GM18858 (cell line): ENCODE results near the gene IMPDH2.
"Not testable (repeated sequence)": the region's sequence is repeated elsewhere in the genome, so short reads cannot be mapped to it uniquely, and the experiment has no call there.

Experiments used
- ATAC-seq: cut with Tn5 transposase; IDR thresholded peaks from one replicate; pipeline ENCODE4 v1.9.1; 2021; ENCODE audit not compliant: unreplicated experiment

The IMPDH2 gene

DNA sequence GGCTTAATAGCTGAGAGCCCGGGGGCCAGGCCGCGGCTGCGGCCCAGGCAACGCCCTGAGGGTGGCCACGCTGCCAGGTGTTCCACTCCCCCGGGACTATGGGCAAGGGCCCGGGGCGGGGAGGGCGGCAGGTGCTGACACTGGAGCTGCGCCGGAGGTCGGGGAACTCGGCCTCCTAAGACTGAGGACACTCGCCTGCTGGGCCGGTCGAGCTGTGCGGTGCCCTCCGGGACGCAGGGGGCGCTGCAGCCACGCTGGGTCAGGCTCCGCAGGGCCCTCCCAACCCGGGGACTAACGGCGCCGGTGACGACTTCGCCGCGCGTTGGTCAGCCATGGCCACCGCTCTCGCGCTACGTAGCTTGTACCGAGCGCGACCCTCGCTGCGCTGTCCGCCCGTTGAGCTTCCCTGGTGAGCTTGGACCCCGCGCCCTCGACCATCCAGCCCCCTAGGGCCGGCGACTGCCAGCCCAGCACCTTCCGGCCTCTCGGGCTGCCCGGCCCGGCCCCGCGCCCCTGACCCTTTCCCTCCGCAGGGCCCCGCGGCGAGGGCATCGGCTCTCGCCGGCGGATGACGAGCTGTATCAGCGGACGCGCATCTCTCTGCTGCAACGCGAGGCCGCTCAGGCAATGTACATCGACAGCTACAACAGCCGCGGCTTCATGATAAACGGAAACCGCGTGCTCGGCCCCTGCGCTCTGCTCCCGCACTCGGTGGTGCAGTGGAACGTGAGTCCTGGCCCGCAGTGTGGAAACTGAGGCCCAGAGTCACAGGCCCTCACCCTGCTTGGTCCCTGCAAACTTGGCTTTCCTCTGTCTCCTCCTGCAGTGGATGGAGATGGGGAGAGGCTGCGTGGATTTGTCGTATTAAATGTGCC is 7.1 kb downstream of the IMPDH2 start, which contains the start of gene NDUFAF3:
Gene NDUFAF3 (plus strand): TSS at position 309 of the 875 bp plus-strand sequence. CDS start 24 bp downstream, at position 333.
- peak; percentile 41 for ATAC-seq

DNA sequence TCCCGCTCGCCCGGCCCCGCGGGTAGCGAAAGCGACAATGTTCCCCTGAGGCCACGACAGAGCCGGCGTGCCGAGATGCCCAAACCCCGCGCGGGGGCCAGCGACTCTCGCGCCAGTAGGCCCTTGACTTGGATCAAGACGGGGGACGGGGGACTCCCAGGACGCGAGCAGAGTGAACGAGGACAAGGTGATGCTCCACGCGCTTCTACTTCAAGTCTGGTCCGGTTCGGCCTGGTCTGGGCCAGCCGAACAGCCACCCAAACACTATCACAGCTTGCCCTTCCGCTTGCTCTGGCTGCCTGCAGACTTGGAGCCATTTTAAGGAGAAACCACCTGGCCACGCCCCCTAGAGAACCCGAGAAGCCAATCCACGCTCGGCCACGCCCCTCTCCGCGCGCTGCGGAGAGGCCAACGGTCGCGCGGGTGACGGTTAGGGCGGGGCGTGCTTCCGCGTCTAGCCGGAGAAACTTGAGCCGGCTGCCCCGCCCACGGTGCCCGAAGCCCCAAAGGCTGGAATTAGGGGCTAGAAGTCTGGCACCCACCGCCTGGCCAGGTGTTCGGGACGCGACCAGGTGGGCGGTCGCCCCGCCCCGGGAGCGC is 7.9 kb downstream of the IMPDH2 start:
- peak; percentile 34 for ATAC-seq

DNA sequence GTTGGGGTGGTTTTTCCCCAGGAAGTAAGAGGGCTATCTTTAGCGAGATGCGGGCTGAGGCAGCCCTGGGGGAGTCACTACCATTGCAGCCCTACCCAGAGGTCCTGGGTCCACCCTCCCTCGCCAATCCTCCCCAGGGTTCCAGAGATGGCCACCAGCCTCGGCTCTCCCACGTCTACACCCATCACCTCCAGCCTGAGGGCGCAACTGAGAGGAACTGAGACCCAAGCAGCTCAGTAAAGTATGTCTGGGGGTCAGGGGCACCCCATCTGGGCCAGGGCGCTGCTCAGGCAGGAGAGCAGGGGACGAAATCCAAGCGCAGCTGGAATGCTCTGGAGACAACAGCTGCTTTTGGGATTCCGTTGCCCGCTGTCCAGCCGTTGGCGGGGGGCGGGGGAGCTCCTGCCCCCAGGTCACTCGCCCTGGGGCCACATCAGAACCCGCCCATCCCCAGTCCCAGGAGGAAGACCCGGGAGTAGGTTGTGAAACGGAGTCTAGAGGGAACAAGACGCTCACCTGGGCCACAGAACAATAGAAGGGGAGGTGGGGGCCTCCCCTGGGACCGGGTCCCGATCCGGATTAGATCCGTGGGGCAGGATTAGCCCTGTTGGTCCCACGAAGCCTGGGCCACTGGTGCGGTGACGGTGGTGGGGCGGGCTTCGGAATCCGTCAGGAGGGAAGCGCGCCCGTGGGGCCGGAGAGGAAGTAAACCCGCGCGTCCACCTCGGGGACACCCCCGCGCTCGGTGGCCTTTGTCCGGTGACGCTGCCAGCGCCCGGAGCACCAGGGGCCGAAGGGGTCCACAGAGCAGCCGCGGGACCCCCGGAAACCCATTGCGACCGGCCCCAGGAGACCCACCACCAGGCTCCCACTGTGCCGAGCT is 8.6 kb downstream of the IMPDH2 start:
- no peak for ATAC-seq

DNA sequence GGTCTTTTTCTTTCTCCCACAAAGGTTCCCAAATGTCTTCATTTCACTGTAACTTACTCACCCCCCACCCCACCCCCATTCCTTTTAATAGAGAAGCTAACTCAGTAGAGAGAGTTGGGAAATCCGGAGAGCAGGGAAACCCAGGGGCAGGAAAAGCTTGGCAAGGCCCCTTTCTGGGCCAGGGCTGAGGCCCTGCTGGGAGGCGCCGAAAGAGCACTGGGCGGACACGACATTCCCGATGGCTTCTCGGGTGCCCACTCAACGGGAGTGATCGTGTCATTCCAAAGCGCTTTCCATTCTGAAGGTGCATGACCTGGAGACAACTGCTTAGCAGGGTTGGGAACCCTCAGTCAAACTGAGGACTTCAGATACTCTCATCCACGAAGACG is 9.3 kb downstream of the IMPDH2 start:
- no peak for ATAC-seq

DNA sequence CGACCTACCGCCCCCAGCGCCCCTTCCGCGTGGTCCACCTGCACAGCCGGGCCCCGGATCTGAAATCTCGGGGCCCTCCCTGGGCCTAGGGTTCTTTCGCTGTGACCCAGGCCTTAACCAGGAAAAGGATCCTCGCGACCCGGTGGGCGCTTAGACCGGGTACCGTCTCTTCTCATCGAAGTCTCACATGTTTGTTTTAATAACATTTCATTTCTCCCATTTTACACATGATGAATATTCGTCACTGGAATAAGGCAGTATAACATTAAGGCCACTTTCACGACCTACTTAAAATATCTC is 10.5 kb downstream of the IMPDH2 start:
- ATAC-seq: no peak

DNA sequence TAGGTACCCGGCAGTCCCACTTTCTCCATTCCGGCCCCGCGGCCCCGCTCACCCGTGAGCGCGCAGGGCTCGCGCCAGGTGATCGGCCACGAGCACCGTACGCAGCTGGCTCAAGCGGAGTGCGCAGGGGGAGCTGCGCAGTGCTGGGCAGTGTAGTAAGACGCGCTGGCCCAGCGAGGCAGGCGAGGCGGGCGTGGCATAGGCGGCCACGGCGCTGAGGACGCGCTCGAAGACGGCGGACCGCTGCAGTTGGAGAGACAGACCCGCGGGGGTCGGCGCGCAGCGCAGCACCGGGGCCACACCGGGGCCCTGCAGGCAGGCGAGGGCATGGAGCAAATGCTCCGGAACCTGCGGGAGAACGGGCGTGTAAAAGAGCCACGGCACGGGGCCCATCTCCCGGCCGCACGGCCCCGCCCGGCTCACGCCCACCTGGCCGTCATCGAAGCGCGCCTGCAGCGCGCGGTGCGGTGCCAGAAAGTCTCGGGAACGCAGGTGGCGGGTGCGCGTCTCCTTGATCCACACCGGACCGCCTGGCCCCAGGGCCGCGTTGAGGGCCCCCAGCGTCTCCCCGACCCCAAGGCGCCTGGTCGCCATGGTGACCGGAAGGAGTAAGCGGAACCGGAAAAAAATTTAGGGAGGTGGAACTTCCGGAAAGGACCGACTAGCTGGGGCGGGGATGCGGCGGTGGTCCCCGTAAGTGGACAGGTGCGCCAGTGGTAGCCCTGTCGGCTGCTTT is 11.1 kb downstream of the IMPDH2 start, which contains the start of gene DALRD3:
Gene DALRD3 (minus strand): TSS at position 610 of the 736 bp plus-strand sequence. CDS start 16 bp downstream, at position 594.
- ATAC-seq: no peak

DNA sequence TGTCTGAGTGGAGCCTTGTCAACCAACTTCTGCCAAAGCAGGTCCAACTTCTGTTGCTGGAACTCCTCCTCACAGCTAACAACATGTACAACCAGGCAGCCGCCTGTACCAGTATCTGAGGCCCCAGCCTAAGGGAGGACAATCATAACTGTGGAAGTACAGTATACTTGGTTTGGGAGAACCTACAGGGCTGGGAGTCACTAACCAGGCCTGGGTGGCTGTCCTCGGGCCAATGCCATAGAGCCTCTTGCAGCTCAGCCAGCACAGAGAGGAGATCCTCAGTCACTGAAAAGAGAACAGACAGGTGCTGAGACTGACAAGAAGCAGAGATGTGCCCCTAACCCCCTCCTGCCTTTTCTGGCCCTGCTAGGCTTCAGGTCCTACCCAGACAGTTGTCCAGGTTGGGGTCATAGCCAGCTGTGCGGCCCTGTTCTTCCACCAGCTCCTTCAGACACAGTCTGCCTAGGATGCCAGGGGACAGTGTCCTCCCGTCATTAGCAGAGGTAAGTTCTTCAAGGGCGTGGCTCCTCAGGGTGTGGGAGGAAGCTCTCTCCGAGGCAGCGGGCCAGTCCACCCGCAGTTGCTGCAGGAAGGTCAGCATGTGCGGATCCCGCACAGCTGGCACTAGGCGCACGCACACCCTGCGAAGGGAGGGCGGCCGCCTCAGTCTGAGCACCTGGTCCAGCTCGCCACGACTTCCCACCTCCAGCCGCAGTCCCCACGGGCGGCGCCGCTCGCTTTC is 11.8 kb downstream of the IMPDH2 start:
- no peak for ATAC-seq

DNA sequence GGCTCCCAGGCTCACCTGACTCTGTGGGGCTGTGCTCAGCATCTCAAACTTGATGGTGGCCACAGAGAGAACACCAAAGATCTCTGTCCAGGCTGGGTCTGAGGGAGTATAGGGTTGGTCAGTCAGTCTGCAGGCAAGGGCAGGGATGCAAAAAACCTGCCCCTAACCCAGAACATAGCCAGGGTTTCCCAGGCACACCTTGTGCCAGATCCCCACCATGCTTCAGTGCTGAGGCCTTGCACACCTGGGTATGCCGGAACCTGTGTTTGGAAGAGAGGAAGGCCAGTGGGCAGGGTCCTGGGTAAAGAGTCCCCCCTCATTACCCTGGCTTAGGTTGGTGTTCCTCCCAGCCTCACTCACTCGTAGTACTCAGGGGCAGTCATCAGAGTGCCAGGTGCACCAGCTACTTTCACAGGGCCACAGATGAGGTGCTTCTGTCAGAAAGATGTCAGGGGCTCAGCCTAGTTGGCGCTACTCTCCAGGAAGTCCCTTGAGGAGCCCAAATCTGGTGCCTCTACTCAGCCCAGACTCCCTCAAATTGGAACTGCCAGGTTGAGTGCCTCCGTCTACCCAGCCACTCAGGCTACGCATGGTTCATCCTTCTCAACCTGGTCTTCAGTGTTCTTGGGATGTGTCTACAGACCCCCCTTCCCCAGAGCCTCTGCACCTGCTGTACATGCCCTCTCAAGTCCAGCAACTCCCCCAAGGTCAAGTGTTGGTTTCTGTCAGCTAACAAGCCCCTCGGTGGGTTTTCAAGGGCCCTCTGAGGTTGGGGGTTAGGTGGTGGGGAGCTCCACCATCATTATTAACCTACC is 12.6 kb downstream of the IMPDH2 start:
- ATAC-seq: no peak

DNA sequence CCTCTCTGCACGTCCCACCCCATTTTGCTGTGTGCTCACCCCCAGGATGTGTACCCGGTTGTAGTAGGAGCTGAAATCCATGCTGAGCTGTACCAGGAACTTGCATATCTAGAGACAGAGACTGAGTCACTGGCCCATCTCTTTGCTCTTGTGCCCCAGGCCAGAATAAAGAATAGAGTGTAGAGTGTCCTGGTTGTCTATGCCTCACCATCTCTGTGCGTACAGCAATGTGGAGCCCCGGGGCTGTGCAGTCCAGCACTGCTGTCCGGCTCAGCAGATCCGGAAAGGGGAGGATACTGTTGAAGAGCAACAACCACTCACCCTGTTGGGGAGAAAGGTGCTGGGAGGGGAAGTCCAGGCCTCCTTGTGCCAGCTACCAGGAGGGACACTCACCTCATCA is 13.4 kb downstream of the IMPDH2 start:
- ATAC-seq: no peak

DNA sequence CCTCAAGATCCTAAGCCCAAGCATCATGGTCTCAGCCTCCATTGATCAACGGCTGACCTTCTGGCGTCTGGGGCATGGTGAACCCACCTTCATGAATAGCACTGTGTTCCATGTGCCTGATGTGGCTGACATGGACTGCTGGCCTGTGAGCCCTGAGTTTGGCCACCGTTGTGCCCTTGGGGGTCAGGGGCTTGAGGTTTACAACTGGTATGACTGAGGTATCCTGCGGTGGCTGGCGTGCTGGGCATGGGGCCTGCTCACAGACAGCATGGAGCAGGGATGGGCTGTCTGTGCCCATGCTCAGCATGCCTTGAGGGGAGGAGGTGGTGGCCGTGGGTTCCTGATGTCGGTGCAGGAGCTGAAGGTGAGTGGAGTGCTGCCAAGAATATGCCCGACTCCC is 14.1 kb downstream of the IMPDH2 start:
- ATAC-seq: no peak

DNA sequence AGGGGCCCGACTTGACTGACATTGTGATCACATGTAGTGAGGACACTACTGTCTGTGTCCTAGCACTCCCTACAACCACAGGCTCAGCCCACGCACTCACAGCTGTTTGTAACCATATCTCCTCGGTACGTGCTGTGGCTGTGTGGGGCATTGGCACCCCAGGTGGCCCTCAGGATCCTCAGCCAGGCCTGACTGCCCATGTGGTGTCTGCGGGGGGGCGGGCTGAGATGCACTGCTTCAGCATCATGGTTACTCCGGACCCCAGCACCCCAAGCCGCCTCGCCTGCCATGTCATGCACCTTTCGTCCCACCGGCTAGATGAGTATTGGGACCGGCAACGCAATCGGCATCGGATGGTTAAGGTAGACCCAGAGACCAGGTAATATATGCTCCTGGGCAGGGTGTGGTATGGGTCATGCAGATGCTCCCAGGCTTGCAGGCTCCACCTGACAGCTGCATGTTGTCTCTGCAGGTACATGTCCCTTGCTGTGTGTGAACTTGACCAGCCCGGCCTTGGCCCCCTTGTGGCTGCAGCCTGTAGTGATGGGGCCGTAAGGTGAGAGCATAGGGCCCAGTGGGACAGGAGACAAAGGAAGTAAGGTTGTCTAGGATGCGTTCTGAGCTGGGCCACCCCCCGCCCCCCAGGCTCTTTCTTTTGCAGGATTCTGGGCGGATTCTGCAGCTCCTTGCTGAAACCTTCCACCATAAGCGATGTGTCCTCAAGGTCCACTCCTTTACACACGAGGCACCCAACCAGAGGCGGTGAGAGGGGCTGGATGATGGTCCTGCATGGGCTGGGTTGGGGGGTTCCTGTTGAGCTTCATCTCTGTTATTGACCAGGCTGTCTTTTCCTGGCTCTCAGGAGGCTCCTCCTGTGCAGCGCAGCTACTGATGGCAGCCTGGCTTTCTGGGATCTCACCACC is 15.2 kb downstream of the IMPDH2 start:
- no peak for ATAC-seq

DNA sequence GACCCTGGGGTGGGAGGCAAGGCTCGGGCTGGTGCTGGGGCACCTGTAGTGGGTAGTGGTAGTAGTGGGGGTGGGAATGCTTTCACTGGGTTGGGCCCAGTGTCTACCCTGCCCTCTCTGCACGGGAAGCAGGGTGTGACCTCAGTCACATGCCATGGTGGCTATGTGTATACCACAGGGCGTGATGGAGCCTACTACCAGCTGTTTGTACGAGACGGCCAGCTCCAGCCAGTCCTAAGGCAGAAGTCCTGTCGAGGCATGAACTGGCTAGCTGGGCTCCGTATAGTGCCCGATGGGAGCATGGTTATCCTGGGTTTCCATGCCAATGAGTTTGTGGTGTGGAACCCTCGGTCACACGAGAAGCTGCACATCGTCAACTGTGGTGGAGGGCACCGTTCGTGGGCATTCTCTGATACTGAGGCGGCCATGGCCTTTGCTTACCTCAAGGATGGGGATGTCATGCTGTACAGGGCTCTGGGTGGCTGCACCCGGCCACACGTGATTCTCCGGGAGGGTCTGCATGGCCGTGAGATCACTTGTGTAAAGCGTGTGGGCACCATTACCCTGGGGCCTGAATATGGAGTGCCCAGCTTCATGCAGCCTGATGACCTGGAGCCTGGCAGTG is 16.0 kb downstream of the IMPDH2 start:
- no peak for ATAC-seq

DNA sequence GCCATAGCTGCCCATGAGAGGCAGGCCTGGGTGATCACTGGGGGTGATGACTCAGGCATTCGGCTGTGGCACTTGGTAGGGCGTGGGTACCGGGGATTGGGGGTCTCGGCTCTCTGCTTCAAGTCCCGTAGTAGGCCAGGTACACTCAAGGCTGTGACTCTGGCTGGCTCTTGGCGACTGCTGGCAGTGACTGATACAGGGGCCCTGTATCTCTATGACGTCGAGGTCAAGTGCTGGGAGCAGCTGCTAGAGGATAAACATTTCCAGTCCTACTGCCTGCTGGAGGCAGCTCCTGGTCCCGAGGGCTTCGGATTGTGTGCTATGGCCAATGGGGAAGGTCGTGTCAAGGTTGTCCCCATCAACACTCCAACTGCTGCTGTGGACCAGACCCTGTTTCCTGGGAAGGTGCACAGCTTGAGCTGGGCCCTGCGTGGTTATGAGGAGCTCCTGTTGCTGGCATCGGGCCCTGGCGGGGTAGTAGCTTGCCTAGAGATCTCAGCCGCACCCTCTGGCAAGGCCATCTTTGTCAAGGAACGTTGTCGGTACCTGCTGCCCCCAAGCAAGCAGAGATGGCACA is 16.7 kb downstream of the IMPDH2 start:
- ATAC-seq: no peak

DNA sequence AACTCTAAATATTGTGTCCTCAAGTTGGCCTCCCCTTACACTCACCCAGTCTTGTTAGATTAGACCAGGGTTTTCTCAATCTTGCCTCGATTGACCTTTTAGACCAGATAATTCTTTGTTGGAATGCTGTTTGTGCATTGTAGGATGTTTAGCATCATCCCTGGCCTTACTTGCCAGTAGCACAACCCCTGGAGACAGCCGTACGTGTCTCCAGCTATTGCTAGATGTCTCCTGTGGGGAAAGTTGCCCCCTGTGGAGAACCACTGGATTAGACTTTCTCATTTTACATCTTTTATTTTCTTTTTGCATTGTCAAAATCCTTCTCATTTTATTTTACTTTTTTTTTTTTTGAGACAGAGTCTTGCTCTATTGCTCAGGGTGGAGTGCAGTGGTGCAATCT is 19.8 kb downstream of the IMPDH2 start:
- no peak for ATAC-seq

DNA sequence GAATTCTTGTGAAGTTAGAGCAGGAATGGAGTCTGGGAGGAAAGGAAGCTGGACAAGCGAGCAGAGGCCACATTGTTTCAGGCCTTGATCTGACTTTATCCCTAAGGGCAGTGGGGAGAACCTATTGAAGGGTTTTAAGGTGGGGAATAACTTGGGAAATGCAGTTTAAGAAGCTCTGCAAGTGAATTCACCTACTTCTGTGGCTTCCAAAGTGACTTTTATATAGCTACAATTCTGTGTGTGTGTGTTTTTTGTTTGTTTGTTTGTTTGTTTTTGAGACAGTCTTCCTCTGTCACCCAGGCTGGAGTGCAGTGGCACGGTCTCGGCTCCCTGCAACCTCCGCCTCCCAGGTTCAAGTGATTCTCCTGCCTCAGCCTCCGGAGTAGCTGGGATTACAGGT is 20.6 kb downstream of the IMPDH2 start:
- not testable (repeated sequence) for ATAC-seq

DNA sequence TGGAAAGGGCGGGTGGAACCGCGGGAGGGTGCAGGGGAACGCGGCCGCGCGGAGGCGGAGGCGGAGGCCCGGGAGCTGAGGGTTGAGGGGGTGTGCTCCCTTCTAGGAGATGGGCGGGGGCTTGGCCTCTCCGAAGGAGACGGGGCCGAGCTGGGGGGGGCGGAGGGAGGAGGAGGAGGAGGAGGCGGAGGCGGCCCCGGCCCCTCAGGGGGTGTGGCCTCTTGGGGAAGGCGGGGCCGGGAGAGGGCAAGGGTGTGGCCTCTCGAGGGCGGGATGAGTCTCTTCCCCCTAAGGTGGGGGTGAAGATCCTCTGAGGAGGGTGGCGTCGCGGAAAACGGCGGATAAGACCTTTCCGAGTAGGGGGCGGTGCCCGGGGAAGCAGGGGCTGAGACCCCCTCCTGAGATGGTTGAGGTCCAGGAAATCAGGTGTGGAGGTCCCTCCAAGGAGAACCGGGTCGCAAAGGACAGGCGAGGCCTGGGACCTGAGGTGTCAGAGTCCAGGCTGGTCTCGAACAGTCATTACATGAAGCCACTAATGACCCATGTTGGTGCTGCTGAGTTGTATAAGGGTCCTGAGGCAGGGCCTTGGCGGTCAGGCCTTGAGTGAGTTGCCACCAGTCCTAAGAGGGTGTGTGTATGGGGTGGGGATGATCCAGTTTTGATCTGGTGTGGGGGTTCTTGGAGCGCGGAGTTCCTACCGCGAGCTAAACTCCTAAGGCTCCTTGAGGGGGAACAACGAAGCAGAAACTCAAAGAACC is 21.2 kb downstream of the IMPDH2 start:
- peak; percentile 12 for ATAC-seq
